HFF-Myc (cell line): Measurements from ENCODE around the gene STX12.
"Not testable (repeated sequence)": the region's sequence is repeated elsewhere in the genome, so short reads cannot be mapped to it uniquely, and the experiment has no call there.

ENCODE experiments used
- DNase-seq: peaks from one replicate; pipeline ENCODE4 v3.0.0-alpha.2; 2011; ENCODE audit warnings: low read depth; ENCODE audit errors: extremely low read depth
- H3K4me3 ChIP-seq: replicated peaks from 2 replicates; pipeline ENCODE4 v1.5.1; 2011; ENCODE audit warnings: low read depth, mild to moderate bottlenecking, control low read depth, low read length
- CTCF ChIP-seq: IDR thresholded peaks from 2 replicates; pipeline ENCODE4 v1.5.1; 2012; ENCODE audit warnings: mild to moderate bottlenecking, low read depth, low read length, control low read depth; ENCODE audit errors: missing control alignments

STX12 gene

GRCh38 chr1:27809883-27810282 is 36.9 kb downstream of the STX12 start:
- DNase-seq = no peak
- no peak overlapping the region for H3K4me3 ChIP-seq

GRCh38 chr1:27811741-27812500 is 38.9 kb downstream of the STX12 start:
- TF ChIP-seq CTCF = no peak
- no peak overlapping the region for H3K4me3 ChIP-seq
- no peak for DNase-seq

More at GRCh38 chr1:27809883-27810282, 36.9 kb downstream of the STX12 start:
- TF ChIP-seq CTCF = no peak

GRCh38 chr1:27816921-27817630 is 44.1 kb downstream of the STX12 start:
- TF ChIP-seq CTCF = no peak
- DNase-seq = no peak
- no peak overlapping the region for H3K4me3 ChIP-seq

GRCh38 chr1:27821761-27822315 is 48.8 kb downstream of the STX12 start:
- no peak for DNase-seq
- H3K4me3 ChIP-seq = no peak overlapping the region
- TF ChIP-seq CTCF = no peak

GRCh38 chr1:27823784-27824183 is 50.8 kb downstream of the STX12 start:
- TF ChIP-seq CTCF = no peak
- DNase-seq = no peak
- no peak overlapping the region for H3K4me3 ChIP-seq

- H3K4me3 ChIP-seq = no peak overlapping the region
- no peak for DNase-seq
- no peak for TF ChIP-seq CTCF
Observed at GRCh38 chr1:27824411-27824810, 51.4 kb downstream of the STX12 start.

GRCh38 chr1:27829339-27829960 is 56.4 kb downstream of the STX12 start:
- H3K4me3 ChIP-seq, DNase-seq: not testable (repeated sequence)
